Measurements from ENCODE around the gene SLC6A6. TPM values are rescaled to one million over a fixed set of nuclear protein-coding genes. Genes with fewer than 3 reads are reported as not detected.
"Not testable (repeated sequence)": the region's sequence is repeated elsewhere in the genome, so short reads cannot be mapped to it uniquely, and the experiment has no call there.

Gene SLC6A6
- total RNA-seq, 1 donor = 60.1 TPM

GRCh38 chr3:14503033-14503705 is 100.8 kb downstream of the SLC6A6 start:
- no peak for DNase-seq (ENCODE audit: low read depth in 2 of 3, low spot score in 2 of 3)

- DNase-seq (ENCODE audit: low read depth in 2 of 3, low spot score in 2 of 3) = no peak
These were observed 101.3 kb downstream of the SLC6A6 start for GRCh38 chr3:14503706-14504065.

GRCh38 chr3:14505001-14505802 is 102.8 kb downstream of the SLC6A6 start:
- DNase-seq (ENCODE audit: low read depth in 2 of 3, low spot score in 2 of 3) = no peak

GRCh38 chr3:14505803-14506500 is 103.5 kb downstream of the SLC6A6 start:
- no peak for DNase-seq (ENCODE audit: low read depth in 2 of 3, low spot score in 2 of 3)

- no peak for DNase-seq (ENCODE audit: low read depth in 2 of 3, low spot score in 2 of 3)
These were observed 104.4 kb downstream of the SLC6A6 start for GRCh38 chr3:14506626-14507304.

GRCh38 chr3:14507305-14507741 is 104.9 kb downstream of the SLC6A6 start:
- DNase-seq (ENCODE audit: low read depth in 2 of 3, low spot score in 2 of 3) = peak in 1 of 3 donors; percentile 5

- DNase-seq (ENCODE audit: low read depth in 2 of 3, low spot score in 2 of 3) = no peak
These were observed 105.5 kb downstream of the SLC6A6 start for GRCh38 chr3:14507757-14508504.

- no peak for DNase-seq (ENCODE audit: low read depth in 2 of 3, low spot score in 2 of 3)
These were observed 106.1 kb downstream of the SLC6A6 start for GRCh38 chr3:14508505-14508819.

GRCh38 chr3:14508966-14509795 is 106.8 kb downstream of the SLC6A6 start:
- peak; percentile 36 to 51 (median 42) for DNase-seq (ENCODE audit: low read depth in 2 of 3, low spot score in 2 of 3)

GRCh38 chr3:14509796-14510100 is 107.3 kb downstream of the SLC6A6 start:
- no peak for DNase-seq (ENCODE audit: low read depth in 2 of 3, low spot score in 2 of 3)

GRCh38 chr3:14510838-14511622 is 108.6 kb downstream of the SLC6A6 start:
- DNase-seq (ENCODE audit: low read depth in 2 of 3, low spot score in 2 of 3) = no peak

GRCh38 chr3:14511623-14512280 is 109.3 kb downstream of the SLC6A6 start:
- no peak for DNase-seq (ENCODE audit: low read depth in 2 of 3, low spot score in 2 of 3)

GRCh38 chr3:14512281-14512941 is 110.0 kb downstream of the SLC6A6 start:
- DNase-seq (ENCODE audit: low read depth in 2 of 3, low spot score in 2 of 3) = no peak

- no peak for DNase-seq (ENCODE audit: low read depth in 2 of 3, low spot score in 2 of 3)
These were observed 110.5 kb downstream of the SLC6A6 start for GRCh38 chr3:14512942-14513327.

- DNase-seq (ENCODE audit: low read depth in 2 of 3, low spot score in 2 of 3) = no peak
These were observed 111.3 kb downstream of the SLC6A6 start for GRCh38 chr3:14513566-14514322.

GRCh38 chr3:14514323-14514720 is 111.9 kb downstream of the SLC6A6 start:
- DNase-seq (ENCODE audit: low read depth in 2 of 3, low spot score in 2 of 3) = no peak

- DNase-seq (ENCODE audit: low read depth in 2 of 3, low spot score in 2 of 3) = not testable (repeated sequence)
These were observed 113.1 kb downstream of the SLC6A6 start for GRCh38 chr3:14515526-14515925.
